D721Med (cell line): Measurements from ENCODE around the gene CBFB.

Source experiments
- DNase-seq: peaks from one replicate; pipeline ENCODE4 v3.0.0; 2011; ENCODE audit warnings: low spot score; ENCODE audit not compliant: insufficient read length
- FAIRE-seq: peaks from 2 replicates; lab custom pipeline; 2011; peaks lifted over from hg19 to GRCh38; lab: Jason Lieb, UNC
- CTCF ChIP-seq: IDR thresholded peaks from 2 replicates; pipeline ENCODE4 v1.5.1; 2012; ENCODE audit warnings: mild to moderate bottlenecking, control low read depth; ENCODE audit not compliant: insufficient read depth; ENCODE audit errors: missing control alignments

Gene CBFB

GRCh38 chr16:67011274-67011673 is 17.7 kb upstream of the CBFB start:
- DNase-seq (no peak), FAIRE-seq (no peak)
- TF ChIP-seq CTCF, result no peak

DNA sequence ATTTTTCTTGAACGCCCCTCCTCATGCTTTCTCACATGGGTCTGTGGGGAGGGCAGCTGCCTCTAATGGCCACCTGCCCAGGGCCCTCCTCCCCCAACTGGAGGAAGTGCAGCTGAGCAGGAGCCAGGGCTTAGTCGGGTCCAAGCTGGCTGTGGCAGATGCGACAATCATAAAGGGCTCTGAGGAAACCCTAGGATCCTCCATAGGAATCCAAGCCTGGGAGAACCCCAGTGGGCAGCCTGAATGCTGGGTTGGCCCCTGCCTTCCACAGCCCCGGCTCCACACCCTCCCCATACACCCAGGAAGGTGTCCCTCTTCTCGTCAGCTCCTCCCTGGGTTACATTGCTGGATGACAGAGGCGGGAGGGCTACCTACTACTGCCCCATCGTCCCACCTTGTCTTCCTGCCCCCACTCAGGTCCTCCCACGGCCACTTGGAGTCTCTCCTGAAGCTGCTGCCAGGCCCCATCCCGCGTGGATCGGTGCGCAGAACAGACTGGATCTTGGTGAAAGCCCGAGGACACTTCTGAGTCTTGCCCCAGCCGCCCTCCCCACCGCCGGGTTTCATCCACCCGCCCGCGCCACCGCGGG is 15.6 kb upstream of the CBFB start:
- DNase-seq (no peak), FAIRE-seq (no peak)

GRCh38 chr16:67013823-67014633 is 14.9 kb upstream of the CBFB start:
- no peak for FAIRE-seq
- DNase-seq, result no peak

More for the DNA sequence above, 15.6 kb upstream of the CBFB start:
- TF ChIP-seq CTCF, result no peak

DNA sequence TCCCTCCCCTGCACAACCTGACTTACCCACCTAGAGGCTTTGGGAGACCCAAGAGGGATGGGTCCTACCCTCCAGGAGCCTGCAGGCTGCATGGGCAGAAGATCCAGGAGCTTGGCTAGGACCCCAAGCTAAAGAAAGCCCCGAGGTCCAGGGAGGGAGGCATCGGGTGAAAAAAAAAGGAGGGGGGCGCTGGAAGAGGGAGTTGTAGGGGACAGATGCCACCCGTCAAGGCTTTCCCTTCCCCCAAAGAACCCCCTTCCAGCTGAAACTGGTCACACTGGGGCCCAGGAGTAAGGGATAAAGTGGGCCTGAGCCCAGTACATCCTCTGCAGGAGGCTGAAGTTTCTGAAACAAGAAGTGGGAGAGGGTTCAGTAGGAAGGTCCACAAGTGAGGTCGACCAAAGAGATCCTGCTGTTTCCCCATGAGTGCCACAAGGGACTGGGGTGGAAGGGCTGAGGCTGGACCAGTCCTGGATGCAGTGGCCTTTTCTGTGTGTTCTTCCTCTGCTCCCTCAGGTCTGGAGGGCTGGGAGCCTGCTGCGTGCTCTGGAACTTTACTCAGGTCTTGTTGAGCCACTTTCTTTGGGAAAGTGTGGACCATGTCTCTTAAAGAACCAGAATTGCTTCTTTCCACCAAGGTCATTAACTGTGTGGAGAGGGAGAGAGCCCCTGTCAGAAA is 14.2 kb upstream of the CBFB start:
- FAIRE-seq (no peak), DNase-seq (no peak)
- no peak for TF ChIP-seq CTCF

More at GRCh38 chr16:67013823-67014633, 14.9 kb upstream of the CBFB start:
- TF ChIP-seq CTCF, result no peak

DNA sequence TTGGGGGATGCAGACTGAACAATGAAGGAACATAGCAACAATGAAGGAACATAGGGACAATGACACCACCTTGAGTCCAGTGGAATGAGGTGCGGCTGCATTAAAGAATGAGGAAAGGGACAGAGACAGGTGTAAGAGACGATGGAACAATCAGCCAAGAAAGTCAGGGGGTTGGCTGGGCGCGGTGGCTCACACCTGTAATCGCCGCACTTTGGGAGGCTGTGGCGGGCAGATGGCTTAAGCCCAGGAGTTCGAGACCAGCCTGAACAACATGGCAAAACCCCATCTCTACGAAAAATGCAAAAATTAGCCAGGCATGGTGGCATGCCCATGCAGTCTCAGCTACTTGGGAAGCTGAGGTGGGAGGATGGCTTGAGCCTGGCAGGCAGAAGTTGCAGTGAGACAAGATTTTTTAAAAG is 13.6 kb upstream of the CBFB start:
- peak; percentile 43 for TF ChIP-seq CTCF
- DNase-seq, result no peak
- FAIRE-seq, result no peak

DNA sequence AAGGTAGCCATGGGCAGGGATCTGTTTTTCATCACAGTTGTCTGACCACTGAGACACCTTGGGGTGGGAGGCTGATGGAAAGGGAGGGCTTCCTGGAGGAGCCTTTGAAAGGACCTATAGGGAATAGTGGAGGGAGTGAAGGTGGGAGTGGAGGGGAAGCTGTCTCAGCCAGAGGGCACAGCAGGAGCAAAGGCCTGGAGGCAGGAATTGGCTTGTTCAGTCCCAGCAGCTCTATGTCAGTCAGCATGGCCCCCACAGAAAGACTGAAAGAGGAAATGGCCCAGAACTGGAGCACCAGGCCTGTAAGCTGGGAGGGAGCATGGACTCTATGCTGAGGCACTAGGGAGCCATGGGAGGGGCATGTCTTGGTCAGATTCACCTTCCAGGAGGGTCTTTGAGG is 12.8 kb upstream of the CBFB start:
- DNase-seq (no peak), FAIRE-seq (no peak)
- no peak for TF ChIP-seq CTCF
